AG04450 (cell line): ENCODE measurements around the gene MRAP2. TPM values are rescaled to one million over a fixed set of nuclear protein-coding genes. Genes with fewer than 3 reads are reported as not detected.

Experiments
- CTCF ChIA-PET: fragments of 300-600, 350-600 bp; formaldehyde crosslinking; extraction: SDS; loops from one replicate; lab custom pipeline; 2022; ENCODE audit warnings: antibody characterized with exemption, inconsistent platforms; lab: Charles Lee
- POLR2A ChIA-PET: fragments of 350-600 bp; formaldehyde crosslinking; extraction: SDS; loops from one replicate; lab custom pipeline; 2021; ENCODE audit warnings: antibody characterized with exemption, inconsistent platforms; lab: Yijun Ruan, JAX
- DNase-seq: peaks from one replicate; pipeline ENCODE4 v3.0.0-alpha.2; 2011; ENCODE audit warnings: low read depth, low spot score
- H3K27ac ChIP-seq: one replicate; pipeline ENCODE4 v1.5.1; 2012; ENCODE audit warnings: low read depth, low read length, control low read depth
- H3K27me3 ChIP-seq: one replicate; pipeline ENCODE4 v1.6.0; 2012; ENCODE audit warnings: low read length; ENCODE audit not compliant: control insufficient read depth, insufficient read depth
- H3K4me3 ChIP-seq: 2 replicates; pipeline ENCODE4 v1.5.1; 2011; ENCODE audit warnings: mild to moderate bottlenecking, low read depth, low read length, control low read depth
- H3K9me3 ChIP-seq: 2 replicates; pipeline ENCODE4 v1.5.1; 2012; ENCODE audit warnings: low read length; ENCODE audit not compliant: control insufficient read depth, insufficient read depth
- CTCF ChIP-seq: IDR thresholded peaks from 2 replicates; pipeline ENCODE4 v1.5.1; 2011; ENCODE audit warnings: low read depth, low read length, control low read depth, inconsistent platforms
- polyA plus RNA-seq: library from polyadenylated mRNA; depleted of rRNA; stranded (reverse); fragments of >200 nt; gene quantifications from 2 replicates; pipeline ENCODE4 v1.2.3, GENCODE V29; 2011

MRAP2 gene
- polyA plus RNA-seq, 1 experiment: not detected

GRCh38 chr6:84043555-84043954 is 10.0 kb downstream of the MRAP2 start:
- no peak overlapping the region for H3K27ac ChIP-seq
- no peak overlapping the region for H3K4me3 ChIP-seq
- POLR2A ChIA-PET: no interaction called here
- no peak for TF ChIP-seq CTCF
- CTCF ChIA-PET: no interaction called here
- no peak for DNase-seq
- no peaks in the 10 kb centered on the region for H3K9me3 ChIP-seq
- no peaks in the 10 kb centered on the region for H3K27me3 ChIP-seq

GRCh38 chr6:84046755-84047154 is 13.2 kb downstream of the MRAP2 start:
- no peak for TF ChIP-seq CTCF
- Histone ChIP-seq H3K4me3 (no peak overlapping the region), H3K27ac (no peak overlapping the region), H3K27me3 (no peaks in the 10 kb centered on the region), H3K9me3 (no peaks in the 10 kb centered on the region)
- ChIA-PET POLR2A (no interaction called here), CTCF (no interaction called here)
- DNase-seq: no peak

DNA sequence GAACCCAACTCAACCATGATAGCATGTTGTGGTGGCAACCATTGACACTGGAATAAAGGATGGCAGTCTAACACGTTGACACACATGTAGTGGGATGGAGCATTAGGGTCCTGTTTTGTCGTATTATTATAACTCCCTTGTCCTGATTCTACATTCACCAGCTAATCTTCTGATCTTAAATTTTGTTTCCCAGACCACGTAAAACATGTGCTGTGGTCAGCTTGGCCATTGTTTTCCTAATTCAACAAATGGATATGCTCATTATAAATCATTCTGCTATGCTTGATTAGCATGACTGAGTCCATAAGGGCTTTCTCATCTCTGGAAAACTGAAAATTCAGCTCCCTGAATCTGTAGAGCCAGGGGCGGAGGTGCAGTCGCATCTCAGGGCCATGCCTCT is 15.0 kb downstream of the MRAP2 start:
- Histone ChIP-seq H3K4me3 (no peak overlapping the region), H3K27me3 (no peaks in the 10 kb centered on the region), H3K27ac (no peak overlapping the region), H3K9me3 (no peaks in the 10 kb centered on the region)
- ChIA-PET CTCF (no interaction called here), POLR2A (no interaction called here)
- DNase-seq: no peak
- no peak for TF ChIP-seq CTCF

GRCh38 chr6:84050408-84050807 is 16.8 kb downstream of the MRAP2 start:
- CTCF ChIA-PET: no interaction called here
- POLR2A ChIA-PET: no interaction called here
- TF ChIP-seq CTCF: no peak

GRCh38 chr6:84052204-84052882 is 18.8 kb downstream of the MRAP2 start:
- peak; percentile 18; the same call in 1 of the 2 replicates for TF ChIP-seq CTCF

More at GRCh38 chr6:84050408-84050807, 16.8 kb downstream of the MRAP2 start:
- H3K27ac ChIP-seq: no peak overlapping the region
- H3K27me3 ChIP-seq: no peaks in the 10 kb centered on the region
- no peaks in the 10 kb centered on the region for H3K9me3 ChIP-seq
- H3K4me3 ChIP-seq: no peak overlapping the region
- no peak for DNase-seq

More at GRCh38 chr6:84052204-84052882, 18.8 kb downstream of the MRAP2 start:
- POLR2A ChIA-PET: no interaction called here
- CTCF ChIA-PET: interaction anchor here (0.6 kb wide), 1 partner anchor 133 kb away, joined by 3 read pairs; no protein-coding TSS in a partner anchor
- H3K9me3 ChIP-seq: no peaks in the 10 kb centered on the region
- no peak overlapping the region for H3K27ac ChIP-seq
- H3K27me3 ChIP-seq: no peaks in the 10 kb centered on the region
- DNase-seq: peak; percentile 13
- H3K4me3 ChIP-seq: peak overlapping the region; percentile 41
